Cardiac septum (tissue), 1 donor: ENCODE measurements around the gene KCNG1. TPM values are rescaled to one million over a fixed set of nuclear protein-coding genes. Genes with fewer than 3 reads are reported as not detected.
"Not testable (repeated sequence)": the region's sequence is repeated elsewhere in the genome, so short reads cannot be mapped to it uniquely, and the experiment has no call there.

Source experiments
- DNase-seq: peaks from one replicate; pipeline ENCODE4 v3.0.0-alpha.2; 2020; ENCODE audit warnings: low spot score
- intact Hi-C: fragments of 100-400 bp; cut with DNase I; formaldehyde crosslinking; loops from one replicate; pipeline ENCODE4 v1.14.0; 2022
- long read RNA-seq: library from polyadenylated mRNA; unstranded; transcript quantifications from one replicate; pipeline ENCODE4 v2.0.0, GENCODE V29; 2021
- total RNA-seq: library from RNA; stranded (reverse); fragmentation: NEBNext Ultra II Directional; extraction: Animal tissue kit (Norgen Biotek cat#: 25700); gene quantifications from one replicate; pipeline ENCODE4 v1.2.1, GENCODE V29; 2021
- donor health status: DM: no; HTN: no; CAD: no.

The KCNG1 gene, protein sequence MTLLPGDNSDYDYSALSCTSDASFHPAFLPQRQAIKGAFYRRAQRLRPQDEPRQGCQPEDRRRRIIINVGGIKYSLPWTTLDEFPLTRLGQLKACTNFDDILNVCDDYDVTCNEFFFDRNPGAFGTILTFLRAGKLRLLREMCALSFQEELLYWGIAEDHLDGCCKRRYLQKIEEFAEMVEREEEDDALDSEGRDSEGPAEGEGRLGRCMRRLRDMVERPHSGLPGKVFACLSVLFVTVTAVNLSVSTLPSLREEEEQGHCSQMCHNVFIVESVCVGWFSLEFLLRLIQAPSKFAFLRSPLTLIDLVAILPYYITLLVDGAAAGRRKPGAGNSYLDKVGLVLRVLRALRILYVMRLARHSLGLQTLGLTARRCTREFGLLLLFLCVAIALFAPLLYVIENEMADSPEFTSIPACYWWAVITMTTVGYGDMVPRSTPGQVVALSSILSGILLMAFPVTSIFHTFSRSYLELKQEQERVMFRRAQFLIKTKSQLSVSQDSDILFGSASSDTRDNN
- total RNA-seq, result 0.48 TPM
- long read RNA-seq, partial matches to known transcripts, result 0 of 3 reads
- long read RNA-seq, other reads (novel, unspliced or antisense), result 1 of 3 reads

DNA sequence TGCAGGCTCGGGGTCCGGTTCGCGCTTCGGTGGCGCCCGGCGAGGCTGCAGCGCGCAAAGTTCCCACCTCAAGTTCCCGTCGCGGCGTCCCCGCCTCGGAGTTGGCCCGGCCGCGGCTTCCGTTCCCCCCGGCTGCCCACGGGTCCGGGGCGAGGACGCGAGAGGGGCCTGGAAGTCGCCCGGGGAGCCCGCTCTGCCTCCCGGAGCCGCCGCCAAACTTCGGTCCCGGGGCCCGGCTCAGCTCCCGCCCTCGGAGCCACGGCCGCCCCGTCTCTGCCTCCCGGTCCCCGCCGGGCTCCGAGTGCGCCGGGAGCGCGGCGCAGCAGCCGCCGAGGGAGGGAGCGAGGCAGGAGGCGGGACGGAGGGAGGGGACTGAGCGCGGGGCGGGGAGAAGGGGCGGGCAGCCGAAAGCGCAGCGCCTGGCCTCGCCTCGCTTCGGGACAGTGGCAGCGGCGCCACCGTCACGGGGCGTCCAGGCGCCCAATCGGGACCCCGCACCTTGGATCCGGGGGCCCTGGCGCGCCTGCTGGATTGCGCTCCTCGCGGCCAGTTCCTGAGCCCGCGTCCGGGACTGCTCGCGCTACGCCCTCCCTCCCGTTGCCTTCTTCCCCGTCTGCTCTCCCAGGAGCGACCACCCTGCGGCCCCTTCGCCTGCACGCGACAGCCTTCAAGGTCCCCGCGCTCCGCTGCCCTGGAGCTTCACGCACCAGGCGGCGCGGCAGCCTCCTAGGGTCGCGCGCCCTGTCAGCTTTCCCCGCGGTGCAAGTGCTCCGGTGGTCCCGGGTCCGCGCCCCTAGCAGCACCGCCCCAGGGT lies at the start of gene KCNG1:
KCNG1 (minus strand) TSS at position 305 of the 814 bp plus-strand sequence. CDS start 12,769 bp downstream, outside the sequence.
- intact Hi-C loops, result no loop called here
- no peak for DNase-seq

DNA sequence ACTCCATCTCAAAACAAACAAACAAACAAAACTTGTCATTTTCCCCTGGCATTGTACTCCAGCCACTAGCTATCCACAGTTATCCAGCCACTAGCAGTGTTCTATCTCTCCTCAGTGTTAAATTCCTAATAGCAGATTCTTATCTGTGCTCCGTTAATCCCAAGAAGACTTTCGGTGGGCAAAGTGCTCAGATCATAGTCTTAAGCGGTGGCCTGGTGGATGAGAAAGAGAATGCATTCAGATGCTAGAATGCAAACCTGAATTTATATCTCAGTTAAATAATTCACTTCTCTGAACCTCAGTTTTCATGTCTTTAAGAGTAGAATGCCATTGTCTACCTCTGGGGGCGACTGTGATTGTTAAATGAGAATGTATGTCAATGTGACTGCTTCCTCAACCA lies 47.7 kb upstream of the KCNG1 start:
- intact Hi-C loops, result no loop called here

DNA sequence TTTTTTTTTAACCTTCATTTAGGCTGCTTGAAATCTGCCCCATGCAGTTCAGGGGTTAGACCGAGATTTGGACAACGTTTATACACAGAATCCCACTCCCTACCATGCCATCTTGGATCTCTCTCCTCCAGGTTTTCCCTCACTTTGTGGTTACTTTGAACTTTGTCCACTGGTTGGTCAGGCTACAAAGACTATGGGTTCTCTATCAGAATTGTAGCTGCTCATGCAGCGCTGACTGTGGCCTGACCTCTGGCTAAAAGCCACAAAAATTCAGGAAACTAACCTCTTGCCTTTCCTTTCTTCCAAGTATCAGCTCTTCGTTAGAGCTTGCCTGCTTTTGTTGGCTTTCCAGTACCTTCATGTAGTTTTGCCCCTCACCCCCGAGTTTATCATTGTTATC lies 44.9 kb upstream of the KCNG1 start:
- DNase-seq, result no peak
- intact Hi-C loops, result no loop called here

More for the DNA sequence above, 47.7 kb upstream of the KCNG1 start:
- no peak for DNase-seq

DNA sequence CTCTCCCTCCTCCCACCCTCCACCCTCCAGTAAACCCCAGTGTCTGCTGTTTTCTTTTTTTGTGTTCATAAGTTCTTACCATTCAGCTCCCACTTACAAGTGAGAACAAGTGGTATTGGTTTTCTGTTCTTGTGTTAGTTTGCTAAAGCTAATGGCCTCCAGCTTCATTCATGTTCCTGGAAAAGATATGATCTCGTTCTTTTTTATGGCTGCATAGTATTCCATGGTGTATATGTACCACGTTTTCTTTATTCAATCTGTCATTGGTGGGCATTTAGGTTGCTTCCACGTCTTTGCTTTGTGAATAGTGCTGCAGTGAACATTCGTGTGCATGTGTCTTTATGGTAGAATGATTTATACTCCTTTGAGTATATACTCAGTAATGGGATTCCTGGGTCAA lies 42.7 kb upstream of the KCNG1 start:
- DNase-seq, result no peak
- intact Hi-C loops, result no loop called here

DNA sequence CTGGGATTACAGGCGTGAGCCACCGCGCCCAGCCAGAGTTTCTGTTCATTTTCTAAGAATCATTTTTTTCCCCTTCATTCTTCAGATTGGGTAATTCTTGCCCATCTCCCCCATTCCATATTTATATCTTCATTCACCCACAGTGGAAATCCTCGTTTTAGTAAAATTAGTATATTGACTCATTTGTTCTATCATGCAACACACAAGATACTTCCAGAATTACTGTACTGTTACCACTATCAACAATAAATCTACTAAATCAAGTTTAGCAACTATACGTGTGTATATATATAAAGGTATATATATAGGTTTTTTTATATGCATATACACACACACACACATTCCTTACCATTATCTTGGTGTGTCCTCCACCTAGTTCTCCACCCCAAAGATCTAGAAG lies 41.2 kb upstream of the KCNG1 start:
- intact Hi-C loops, result no loop called here
- DNase-seq, result no peak

DNA sequence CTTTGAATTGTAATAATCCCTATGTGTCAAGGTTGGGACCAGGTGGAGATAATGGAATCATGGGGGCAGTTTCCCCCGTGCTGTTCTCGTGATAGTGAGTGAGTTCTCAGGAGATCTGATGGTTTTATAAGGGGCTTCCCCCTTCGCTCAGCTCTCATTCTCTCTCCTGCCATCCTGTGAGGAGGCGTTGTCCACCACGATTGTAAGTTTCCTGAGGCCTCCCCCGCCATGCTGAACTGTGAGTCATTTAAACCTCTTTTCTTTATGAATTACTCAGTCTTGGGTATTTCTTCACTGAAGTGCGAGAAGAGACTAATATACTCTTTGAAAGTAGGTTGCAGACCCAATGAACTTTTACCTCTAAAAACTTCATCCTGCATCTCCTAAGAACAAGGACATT lies 39.2 kb upstream of the KCNG1 start:
- no peak for DNase-seq
- intact Hi-C loops, result no loop called here

DNA sequence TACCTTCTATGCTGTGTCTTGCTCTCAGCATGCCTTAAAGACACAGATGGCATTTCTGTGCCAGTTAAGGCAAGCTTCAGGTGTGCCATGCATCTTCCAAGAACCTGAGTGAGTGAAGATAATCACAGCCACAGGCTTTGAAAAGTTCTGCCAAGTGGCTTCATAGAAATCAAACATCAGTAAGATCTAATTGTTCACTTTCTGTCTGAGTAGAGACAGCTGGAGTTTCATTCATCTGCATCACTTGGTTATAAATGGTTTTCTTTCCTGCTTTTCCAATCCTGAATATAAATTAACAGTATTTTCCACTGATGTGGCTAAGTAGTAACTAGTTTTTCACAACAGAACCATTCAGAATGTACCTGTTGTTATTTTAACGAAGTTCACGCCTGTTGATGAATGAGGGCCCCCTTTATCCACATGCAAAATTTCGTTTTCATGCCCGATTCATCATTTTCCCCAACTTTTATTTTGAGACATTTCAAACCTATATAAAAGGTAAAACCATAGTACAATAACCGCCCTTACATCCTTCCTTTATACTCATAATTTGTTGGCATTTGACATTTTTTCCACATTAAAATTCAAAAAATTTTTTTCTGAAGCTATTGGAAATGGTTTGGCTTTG lies 38.6 kb upstream of the KCNG1 start:
- DNase-seq, result no peak
- intact Hi-C loops, result no loop called here

DNA sequence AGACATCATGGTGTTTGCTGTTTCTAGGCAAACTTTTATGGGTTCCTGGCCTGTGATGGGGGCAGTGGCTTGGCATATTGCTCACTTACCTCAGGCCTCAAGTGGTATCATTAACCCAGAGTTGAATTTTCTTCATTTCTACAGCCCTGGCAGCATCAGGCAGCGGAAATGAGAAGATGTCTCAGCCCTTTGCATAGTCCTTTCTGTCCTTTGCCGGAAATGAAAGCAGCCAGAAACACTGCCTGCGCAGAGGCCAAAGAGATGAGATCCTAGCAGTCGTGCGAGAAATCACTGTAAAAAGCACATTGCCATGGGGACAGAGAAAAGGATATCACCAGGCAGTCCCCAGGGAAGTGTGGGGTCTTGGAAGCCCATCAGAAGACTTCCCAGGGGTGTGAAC lies 37.4 kb upstream of the KCNG1 start:
- DNase-seq, result no peak
- intact Hi-C loops, result no loop called here

DNA sequence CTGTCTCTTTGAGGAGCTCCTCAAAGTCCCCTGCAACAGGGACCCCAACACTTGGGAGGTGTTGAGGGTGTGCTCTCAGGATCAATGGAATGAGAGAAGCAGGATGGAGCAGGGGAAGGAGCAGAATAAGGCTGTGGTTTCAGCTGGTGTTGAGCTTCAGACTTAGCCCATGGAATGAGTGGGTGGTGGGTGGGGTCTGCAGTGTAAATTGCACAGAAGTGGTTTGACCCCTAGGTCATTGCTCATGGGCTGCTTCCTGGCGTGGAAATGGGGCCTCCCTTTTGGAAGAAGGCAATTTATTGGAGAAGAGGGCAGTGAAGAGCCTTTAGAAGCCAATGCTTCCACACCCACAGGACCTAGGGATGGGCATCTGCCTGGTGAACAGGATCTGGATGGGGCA lies 37.0 kb upstream of the KCNG1 start:
- intact Hi-C loops, result no loop called here
- no peak for DNase-seq

DNA sequence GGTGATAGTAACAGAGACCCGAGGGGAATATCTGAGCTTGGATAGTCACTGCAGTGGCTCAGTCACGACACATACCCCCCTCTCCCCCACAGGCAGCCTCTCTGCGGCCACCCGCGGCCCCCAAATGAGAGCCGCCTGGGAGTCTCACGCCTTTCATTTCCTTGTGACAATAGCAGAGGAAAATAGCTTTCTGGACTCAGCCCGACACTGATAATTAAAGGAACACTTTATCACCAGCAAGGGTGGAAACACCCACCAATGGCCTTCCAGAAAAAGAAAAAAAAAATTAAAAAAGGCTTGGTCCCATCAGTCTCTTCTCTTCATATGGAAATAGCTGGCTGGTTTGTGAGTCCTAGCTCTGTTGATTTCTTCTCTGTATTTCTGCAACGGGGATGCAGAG lies 35.1 kb upstream of the KCNG1 start:
- DNase-seq, result no peak
- intact Hi-C loops, result no loop called here

DNA sequence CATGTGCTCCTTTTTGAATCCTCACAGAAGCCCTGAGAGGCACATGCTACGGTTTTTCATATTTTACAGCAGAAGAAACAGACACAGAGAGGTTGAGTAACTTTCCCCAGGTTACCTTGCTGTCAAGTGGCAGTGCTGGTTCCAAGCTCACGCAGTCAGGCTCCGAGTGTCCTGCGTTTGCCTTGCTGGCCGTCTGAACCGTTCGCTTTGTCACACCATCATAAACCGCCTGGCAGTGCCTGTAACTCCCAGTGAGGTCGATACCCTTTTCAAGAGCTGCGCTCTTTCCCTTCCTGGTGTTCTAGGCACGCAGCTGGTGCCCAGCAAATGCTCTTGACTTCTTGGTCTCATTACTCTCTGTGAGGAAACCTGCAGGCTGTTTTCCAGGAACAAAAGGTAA lies 31.3 kb upstream of the KCNG1 start:
- intact Hi-C loops, result no loop called here
- no peak for DNase-seq

DNA sequence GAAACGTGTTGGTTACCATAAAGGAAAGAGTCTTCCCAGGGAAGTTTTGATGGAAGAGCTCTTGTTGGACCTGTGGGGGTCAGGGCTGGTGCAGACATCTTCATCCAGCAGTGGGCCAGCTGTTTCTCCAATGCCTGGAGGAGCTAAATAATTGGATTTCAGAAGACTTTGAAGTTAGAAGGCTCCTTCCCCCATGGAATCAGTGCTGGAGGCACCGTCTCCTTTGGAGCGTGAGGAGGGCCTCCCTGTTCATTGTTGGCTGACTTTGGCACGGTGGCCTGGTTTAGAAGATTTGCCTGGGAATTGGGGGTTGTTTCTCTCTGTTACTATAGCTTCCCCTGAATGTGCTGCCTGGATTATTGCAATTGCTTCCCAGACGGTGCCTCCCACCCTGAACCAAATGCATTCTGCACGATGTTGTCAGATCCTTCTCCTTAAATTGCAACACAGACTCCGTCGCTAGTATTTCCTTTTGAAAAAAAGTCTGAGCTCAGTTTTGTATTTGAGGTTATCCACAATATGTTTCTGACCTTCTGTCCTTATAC lies 27.7 kb upstream of the KCNG1 start:
- intact Hi-C loops, result no loop called here

DNA sequence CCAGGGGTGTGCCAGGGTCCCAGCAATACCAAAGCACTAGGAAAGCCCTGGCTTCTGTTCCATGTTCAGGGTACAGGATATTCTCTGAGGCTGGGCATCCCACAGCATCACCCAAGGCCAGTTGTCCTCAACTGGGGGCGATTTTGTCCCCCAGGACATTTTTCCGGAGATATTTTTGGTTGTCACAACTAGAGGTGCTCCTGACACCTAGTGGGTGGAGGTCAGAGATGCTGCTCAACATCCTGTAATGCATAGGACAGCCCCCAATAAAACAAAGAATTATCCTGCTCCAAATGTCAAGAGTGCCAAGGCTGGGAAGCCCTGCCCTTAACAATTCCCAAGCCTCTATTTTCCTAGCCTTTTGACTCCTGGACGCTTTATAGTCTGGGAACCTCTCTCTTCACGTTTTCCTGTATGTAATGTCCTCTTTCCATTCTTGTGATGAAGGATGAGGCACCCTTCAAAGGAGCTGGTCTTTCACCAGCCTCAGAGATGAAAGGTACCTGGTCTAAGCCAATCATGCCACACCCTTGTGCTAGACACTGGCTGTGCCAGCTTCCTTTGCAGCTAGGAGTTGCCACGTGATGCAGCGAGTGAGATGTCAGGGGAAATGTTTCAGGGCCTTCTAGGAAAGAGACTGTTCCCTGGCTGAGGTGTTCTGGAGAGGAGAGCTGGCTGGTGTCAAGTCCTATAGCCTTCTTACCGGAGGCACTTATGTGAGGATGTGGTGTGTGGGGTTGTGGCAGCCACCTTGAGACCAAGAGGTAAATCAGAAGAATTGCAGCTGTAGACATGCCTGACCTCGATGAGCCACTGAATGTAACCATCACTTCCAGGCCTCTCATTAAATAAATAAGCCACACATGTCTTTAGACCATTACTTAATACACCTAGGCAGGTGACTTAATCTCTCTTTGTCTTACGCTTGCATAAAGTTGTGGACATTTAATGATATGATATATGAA lies 23.4 kb upstream of the KCNG1 start:
- intact Hi-C loops, result no loop called here
- no peak for DNase-seq

More for the DNA sequence above, 27.7 kb upstream of the KCNG1 start:
- DNase-seq, result no peak

DNA sequence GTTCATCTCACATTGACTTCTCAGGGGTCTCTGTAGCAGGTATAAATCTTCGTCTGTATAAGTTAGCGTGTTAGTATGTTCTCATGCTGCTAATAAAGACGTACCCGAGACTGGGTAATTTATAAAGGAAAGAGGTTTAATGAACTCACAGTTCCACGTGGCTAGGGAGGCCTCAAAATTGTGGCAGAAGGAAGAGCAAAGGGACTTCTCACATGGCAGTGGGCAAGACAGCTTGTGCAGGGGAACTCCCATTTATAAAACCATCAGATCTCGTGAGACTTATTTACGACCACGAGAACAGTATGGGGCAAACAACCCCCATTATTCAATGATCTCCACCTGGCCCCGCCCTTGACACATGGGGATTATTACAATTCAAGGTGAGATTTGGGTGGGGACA lies 22.6 kb upstream of the KCNG1 start:
- intact Hi-C loops, DNase-seq: not testable (repeated sequence)

DNA sequence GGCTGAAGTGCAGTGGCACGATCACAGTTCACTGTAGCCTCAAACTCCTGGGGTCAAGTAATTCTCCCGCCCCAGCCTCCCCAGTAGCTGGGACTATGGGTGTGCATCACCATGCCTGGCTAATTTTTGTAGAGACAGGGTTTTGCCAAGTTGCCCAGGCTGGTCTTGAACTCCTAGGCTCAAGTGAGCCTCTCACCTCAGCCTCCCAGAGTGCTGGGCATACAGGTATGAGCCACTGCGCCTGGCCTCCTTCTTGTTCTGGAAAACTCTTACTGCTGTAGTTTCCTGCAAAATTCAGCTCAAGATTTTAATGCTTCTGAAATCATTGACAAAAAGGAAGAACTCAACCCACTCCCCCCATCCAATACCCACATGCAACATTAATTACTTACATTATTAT lies 21.9 kb upstream of the KCNG1 start:
- intact Hi-C loops, result no loop called here
- no peak for DNase-seq

DNA sequence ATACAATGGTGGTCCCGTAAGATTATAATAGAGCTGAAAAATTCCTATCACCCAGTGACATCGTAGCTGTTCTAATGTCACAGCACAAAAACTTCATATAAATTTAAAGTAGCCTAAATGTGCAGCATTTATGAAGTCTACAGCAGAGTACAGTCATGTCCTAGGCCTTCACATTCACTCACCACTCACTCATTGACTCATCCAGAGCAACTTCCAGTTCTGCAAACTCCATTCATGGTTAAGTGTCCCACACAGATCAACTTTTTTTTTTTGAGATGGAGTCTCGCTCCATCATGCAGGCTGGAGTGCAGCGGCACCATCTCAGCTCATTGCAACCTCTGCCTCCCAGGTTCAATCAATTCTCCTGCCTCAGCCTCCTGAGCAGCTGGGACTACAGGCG lies 20.9 kb upstream of the KCNG1 start:
- no peak for DNase-seq
- intact Hi-C loops, result no loop called here

DNA sequence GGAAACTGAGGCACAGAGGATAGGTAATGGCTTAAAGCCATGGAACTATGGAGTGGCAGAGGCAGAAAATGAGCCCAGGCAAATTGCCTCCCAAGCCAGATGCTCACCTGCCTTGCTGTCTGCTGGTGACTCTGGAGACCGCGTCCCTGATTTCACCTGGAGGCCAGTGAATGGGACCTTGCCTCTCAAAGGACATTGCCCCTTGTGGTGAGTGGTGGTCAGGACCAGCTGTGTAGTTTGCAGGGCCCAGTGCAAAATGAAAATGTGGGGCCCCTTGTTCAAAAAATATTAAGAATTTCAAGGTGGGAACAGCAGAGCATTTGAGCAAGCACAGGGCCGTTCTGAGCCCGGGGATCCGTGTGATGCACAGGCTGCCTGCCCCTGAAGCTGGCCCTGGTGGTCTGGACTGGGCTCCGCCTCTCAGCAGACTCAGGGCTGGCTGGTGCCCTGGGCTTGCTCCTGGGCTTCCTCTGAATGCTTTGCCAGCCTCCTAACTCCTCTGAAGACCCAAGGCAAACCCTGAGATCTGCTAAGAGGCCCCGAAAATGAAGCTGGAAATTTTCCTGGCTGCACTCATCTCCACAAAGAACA lies 19.8 kb upstream of the KCNG1 start:
- no peak for DNase-seq
- intact Hi-C loops, result no loop called here

DNA sequence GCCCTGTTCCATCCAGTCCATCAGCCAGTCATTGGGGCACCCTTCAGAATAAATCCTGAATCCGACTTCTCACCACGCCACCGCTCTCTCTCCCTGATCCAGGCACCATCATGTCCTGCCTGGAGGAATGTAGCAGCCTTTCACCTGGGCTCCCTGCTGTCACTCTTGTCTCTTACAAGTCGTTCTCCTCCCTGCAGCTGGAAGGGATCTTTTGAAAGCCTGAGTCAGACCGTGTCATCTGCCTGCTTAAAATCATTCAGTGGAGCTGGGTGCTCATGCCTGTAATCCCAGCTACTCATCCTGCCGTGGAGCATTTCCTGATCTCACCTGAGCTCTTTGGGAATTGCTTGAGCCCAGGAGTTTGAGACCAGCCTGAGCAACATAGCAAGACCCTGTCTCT lies 19.2 kb upstream of the KCNG1 start:
- intact Hi-C loops, result no loop called here

More for the DNA sequence above, 19.2 kb upstream of the KCNG1 start:
- DNase-seq, result no peak
